NCI-H345 (cell line): ENCODE results near the gene FAM9C.

Source experiments
- DNase-seq: peaks from one replicate; lab custom pipeline; 2025; lab: John Stamatoyannopoulos, UW

Gene FAM9C

GRCh38 chrX:13007519-13008188, 36.8 kb downstream of the FAM9C start:
- DNase-seq: no peak

DNA sequence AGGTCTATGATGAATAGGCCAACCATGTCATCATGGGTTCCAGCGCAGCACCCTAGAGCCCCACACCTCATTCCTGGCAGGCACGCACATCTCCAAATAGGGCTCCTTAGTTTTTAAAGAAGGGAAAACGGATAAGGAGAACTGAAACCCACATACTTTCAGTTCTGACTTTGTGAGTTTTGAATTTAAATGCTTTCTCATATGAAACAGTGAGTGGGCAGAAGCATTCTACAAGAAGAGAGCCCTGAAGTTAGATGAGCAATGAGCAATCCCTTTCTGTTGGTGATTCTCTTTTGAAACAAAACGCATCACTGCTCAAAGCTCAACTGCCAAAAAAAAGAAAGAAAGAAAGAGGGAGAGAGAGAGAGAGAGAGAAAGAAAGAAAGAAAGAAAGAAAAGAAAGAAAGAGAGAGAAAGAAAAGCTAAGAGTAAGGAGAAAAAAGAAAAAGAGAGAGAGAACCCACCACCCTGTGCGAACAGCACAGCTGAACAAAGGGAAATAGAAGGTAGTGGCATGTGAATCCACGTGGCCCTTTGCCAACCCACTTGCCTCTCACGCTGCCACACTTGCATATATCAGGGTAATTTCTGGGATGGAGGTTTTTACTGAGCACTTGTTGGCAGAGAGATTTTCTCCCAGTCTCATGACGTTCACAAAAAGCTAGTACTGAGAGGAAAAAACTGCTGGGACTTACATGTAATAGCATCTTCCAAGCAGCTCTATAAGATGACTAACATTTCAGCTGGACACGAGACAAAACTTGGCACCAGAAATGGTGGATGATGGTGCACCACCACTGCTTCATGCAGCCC, 38.6 kb downstream of the FAM9C start:
- no peak for DNase-seq

GRCh38 chrX:13001961-13002671, 42.3 kb downstream of the FAM9C start:
- no peak for DNase-seq

- DNase-seq: no peak
Observed at GRCh38 chrX:13001097-13001496, 43.3 kb downstream of the FAM9C start.

- no peak for DNase-seq
Observed at GRCh38 chrX:13000301-13000811, 44.1 kb downstream of the FAM9C start.

DNA sequence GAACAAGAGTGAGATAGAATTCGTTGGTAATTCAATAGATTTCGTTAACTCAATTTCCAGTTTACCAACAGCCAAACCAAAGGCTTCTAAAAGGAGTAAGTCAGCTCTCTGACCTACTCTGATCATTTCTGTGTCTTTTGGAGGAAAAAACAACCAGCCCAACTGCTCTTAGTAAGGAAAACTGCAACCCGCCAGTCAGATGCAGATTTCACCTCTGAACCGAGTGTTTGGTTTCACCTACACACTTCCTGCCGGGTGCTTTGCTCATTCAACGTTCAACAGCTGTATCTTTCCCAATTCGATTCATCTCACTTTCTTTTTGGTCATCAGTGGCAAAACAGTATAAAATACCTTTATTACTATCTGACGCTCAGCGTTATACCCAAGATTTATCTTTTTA, 45.0 kb downstream of the FAM9C start:
- no peak for DNase-seq

- DNase-seq: no peak
Observed at GRCh38 chrX:12997906-12998687, 46.3 kb downstream of the FAM9C start.

DNA sequence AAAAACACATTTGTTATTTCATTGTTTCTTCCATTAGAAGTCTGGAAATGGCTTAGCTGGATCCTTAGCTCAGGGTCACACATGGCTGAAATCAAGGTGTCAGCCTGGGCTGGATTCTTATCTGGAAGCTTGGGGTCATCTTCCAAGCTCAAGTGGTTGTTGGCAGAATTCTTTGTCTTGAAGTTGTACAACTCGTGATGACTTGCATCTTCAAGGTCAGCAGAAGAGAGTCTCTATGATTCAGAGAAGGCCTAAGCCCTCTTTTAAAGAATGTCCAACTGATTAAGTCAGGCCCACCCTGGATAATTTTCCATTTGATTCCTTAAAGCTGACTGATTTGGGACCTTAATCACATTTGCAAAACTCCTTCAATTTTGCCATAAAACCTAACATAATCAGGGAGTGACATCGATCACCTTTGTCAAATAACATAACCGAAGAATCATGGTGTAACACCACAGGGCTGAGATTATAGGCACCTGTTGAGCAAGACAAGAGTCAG, 47.4 kb downstream of the FAM9C start:
- no peak for DNase-seq

DNA sequence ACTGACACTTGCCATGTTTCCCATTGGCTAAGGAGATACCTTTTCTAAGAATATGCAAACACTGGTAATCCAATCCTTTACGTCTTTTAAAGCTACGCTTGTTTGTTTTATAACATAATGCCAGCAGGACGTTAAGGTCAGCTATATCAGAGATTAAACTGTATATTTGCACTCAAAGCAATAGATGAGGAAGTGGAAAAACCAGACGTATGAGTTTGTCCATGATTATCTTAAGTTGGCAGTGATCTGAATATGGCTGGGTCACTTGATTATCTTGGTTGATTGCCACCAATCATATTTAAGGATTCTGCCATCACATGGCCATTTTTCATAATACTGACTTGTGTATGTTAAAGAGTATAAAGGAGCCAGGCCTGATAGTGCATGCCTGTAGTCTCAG, 50.1 kb downstream of the FAM9C start:
- DNase-seq: no peak

DNA sequence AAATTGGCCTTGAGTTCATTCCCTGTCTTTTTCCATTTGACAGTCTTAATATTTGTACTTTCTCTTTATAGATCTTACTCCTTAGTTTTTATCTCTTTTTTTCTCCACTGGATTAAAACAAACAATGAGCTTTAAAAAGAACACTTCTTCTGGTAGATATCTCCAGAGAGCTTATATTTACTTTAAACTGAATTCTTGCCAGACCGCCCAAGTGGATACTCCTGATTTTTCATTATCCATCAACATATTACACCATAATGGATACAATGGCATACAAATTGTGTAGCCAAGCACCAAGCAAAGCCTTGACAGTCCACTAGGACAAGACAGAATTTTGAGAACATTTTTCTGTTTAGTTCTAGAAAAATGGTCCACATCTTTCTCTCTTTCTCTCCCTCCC, 50.6 kb downstream of the FAM9C start:
- DNase-seq: no peak

GRCh38 chrX:12992544-12993118, 51.8 kb downstream of the FAM9C start:
- DNase-seq: no peak

GRCh38 chrX:12991575-12991974, 52.8 kb downstream of the FAM9C start:
- DNase-seq: no peak

DNA sequence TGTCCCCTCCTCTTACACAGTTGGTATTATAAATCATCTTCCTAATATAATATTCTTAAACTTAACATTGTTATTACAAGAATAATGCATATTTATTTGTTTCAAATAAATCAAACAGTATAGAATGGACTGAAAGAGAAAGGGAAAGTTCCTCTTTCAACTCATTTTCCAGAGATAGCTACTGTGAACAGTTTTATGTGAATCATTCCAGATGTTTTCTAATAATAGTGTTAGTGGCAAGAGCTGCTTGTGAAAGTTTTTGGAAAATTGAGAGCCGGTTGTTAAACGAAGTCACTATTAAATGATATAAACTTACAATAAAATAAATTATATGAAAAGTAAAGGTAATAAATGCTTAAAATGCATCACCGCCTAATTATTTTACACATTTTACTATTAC, 55.0 kb downstream of the FAM9C start:
- DNase-seq: no peak

GRCh38 chrX:12988797-12989196, 55.6 kb downstream of the FAM9C start:
- peak; percentile 57 for DNase-seq

DNA sequence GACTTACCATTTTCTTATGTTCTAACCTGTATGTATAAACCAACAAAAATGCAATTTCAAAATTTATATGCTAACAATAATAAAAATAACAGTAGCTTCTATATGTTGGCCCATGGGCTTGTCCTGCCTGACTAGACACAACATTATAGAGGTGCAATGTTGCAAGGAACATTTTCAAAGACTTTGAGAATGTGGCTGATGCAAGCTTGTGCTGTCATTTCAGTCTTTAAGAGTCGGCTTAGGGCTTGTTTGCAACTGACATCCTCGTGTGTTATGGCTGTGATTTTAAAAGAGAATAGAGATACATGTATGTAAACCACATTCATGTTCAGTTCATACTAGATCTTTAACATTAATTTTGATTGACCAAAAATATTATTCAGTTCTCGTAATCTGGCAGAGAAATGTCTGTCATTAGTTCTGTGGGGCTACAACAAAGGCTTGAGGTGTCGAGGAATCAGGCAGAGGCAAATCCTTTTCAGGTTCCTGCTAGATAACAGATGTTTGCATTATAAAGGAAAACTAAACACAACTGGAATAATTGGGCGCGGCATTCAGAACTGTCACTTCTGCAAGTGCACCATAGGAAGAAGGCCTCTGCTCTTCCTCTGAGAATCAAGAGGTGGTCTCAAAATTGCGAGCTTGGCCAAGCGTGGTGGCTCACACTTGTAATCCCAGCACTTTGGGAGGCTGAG, 56.4 kb downstream of the FAM9C start:
- DNase-seq: no peak

DNA sequence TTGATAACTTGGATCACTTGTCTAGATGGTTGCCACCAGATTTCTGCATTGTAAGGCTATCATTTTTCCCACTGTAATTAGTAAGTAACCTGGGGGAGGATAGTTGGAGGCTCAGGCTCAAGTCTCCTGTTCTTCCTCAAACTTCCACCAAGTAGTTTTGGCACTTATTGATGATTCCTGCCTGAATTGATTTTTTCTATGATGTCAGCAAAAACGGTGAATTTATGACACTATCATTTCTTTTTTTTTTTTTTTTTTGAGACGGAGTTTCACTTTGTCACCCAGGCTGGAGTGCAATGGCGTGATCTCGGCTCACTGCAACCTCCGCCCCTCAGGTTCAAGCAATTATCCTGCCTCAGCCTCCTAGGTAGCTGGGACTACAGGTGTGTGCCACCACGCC, 57.1 kb downstream of the FAM9C start:
- DNase-seq: no peak

DNA sequence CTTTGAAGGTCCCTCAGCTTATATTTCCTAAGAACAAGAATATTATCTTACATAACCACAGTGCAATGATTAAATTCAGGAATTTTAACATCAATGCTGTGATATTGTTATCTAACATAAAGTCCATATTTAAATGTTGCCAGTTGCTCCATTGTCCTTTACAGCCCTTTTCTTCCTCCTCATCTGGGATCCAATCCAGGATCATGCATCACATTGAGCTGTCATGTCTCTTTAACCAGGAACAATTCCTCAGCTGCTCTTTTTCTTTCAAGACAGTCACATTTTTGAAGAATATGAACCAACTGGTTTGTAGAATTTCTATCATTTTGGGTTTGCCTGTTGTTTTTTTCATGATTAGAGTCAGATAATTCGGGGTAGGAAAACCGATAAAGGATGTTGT, 57.5 kb downstream of the FAM9C start:
- no peak for DNase-seq

GRCh38 chrX:12986164-12986779, 58.1 kb downstream of the FAM9C start:
- no peak for DNase-seq
